Measurements from ENCODE around the gene KLHDC4. TPM values are rescaled to one million over a fixed set of nuclear protein-coding genes. Genes with fewer than 3 reads are reported as not detected.

Gene KLHDC4
- total and polyA plus RNA-seq, 2 of the 4 experiments (the other 2 are of a cell fraction) = 13.6 to 19.0 TPM

GRCh38 chr16:87707714-87708580, 57.8 kb downstream of the KLHDC4 start:
- Histone ChIP-seq H2BK15ac (ENCODE audit: low read depth, low read length) (no peak overlapping the region), H3K23ac (ENCODE audit: low read depth, low read length) (no peak overlapping the region), H3K9me1 (ENCODE audit: insufficient read depth, low read length) (no peaks in the 10 kb centered on the region), H4K20me1 (ENCODE audit: insufficient read depth, low read length) (no peaks in the 10 kb centered on the region), H2BK5ac (ENCODE audit: low read depth, low read length, poor library complexity, severe bottlenecking) (no peak overlapping the region), H3K27me3 (ENCODE audit: control insufficient read depth, insufficient read depth, low read length) (no peaks in the 10 kb centered on the region), H3K4me1 (ENCODE audit: control insufficient read depth, insufficient read depth, low read length) (no peaks in the 10 kb centered on the region), H2AK5ac (ENCODE audit: low read depth, low read length) (no peak overlapping the region), H3K36me3 (ENCODE audit: control insufficient read depth, insufficient read depth, low read length) (peaks cover 23% of the 10 kb centered on the region), H2AFZ (replicated peaks; ENCODE audit: low read length, poor library complexity) (no peak overlapping the region), H2BK20ac (ENCODE audit: low read depth, low read length) (no peak overlapping the region), H3K18ac (ENCODE audit: low read depth, low read length) (no peak overlapping the region), H2BK120ac (ENCODE audit: low read depth, low read length) (no peak overlapping the region), H3K56ac (ENCODE audit: extremely low read depth, insufficient read depth, low read length) (no peak overlapping the region), H2AK9ac (replicated peaks; ENCODE audit: low read depth, low read length, poor library complexity) (no peak overlapping the region), H3K27ac (ENCODE audit: insufficient read depth, low read length) (no peak overlapping the region), H3K4ac (ENCODE audit: low read depth, low read length) (no peak overlapping the region), H3K9me3 (ENCODE audit: control insufficient read depth, insufficient read depth, low read length) (no peaks in the 10 kb centered on the region), H3K4me2 (ENCODE audit: low read depth, low read length) (no peak overlapping the region), H3K14ac (replicated peaks; ENCODE audit: low read depth, low read length) (no peak overlapping the region), H4K91ac (ENCODE audit: insufficient read depth, low read depth, low read length) (no peak overlapping the region), H3K4me3 (ENCODE audit: insufficient read depth, low read depth, low read length) (no peak overlapping the region), H3K79me1 (ENCODE audit: low read depth in 1 of 2, low read length in 2 of 2) (no peaks in the 10 kb centered on the region), H4K8ac (ENCODE audit: low read depth in 2 of 2, low read length in 2 of 2) (no peak overlapping the region), H4K5ac (ENCODE audit: low read depth, low read length) (no peak overlapping the region), H3K9ac (ENCODE audit: low read depth, low read length) (no peak overlapping the region)
- BruUV-seq (replicated peaks) = no TSS peak
- ChIA-PET CTCF (no interaction called here), POLR2A (ENCODE audit: unreplicated experiment) (no interaction called here)
- DNase-seq = no peak
- ATAC-seq (ENCODE audit: low read depth) = no peak
- intact Hi-C loops (cut with micrococcal nuclease) (no loop called here), in situ Hi-C loops (cut with MboI; ENCODE audit: low sequenced_read_pairs) (no loop called here), dilution Hi-C loops (cut with HindIII; ENCODE audit: low sequenced_read_pairs, unreplicated experiment) (no loop called here)
- WGBS, 2 experiments (ENCODE audit: extremely low coverage in 2 of 2, insufficient read length in 1 of 2) = 97% methylated on average over 28 of the region's 45 CpGs; no CpG with 5 or more reads in 1 of the 2 experiments
- TF ChIP-seq RCOR1 (IDR thresholded peaks at IDR 0.05; ENCODE audit: insufficient replicate concordance, low read length) (no peak), CHD1 (IDR thresholded peaks at IDR 0.05; ENCODE audit: low read depth, low read length) (no peak), SMC3 (IDR thresholded peaks at IDR 0.05; ENCODE audit: low read depth, low read length) (no peak), USF2 (IDR thresholded peaks at IDR 0.05; ENCODE audit: low read depth, low read length) (no peak), FOS (IDR thresholded peaks at IDR 0.05; ENCODE audit: low read depth, low read length) (no peak), RAD21 (IDR thresholded peaks at IDR 0.05; ENCODE audit: low read length) (no peak), POLR2A (IDR thresholded peaks at IDR 0.05; ENCODE audit: low read depth, low read length) (no peak), ELK1 (IDR thresholded peaks at IDR 0.05; ENCODE audit: borderline replicate concordance, low read depth, low read length) (no peak), MXI1 (IDR thresholded peaks at IDR 0.05; ENCODE audit: borderline replicate concordance, low read depth, low read length) (no peak), CEBPB (IDR thresholded peaks at IDR 0.05; ENCODE audit: low read depth, low read length) (no peak), RFX5 (IDR thresholded peaks at IDR 0.05; ENCODE audit: low read depth, low read length) (no peak), MAZ (IDR thresholded peaks at IDR 0.05; ENCODE audit: borderline replicate concordance, low read depth, low read length) (no peak), NFE2L2 (IDR thresholded peaks at IDR 0.05; ENCODE audit: low read depth, low read length) (no peak), MAFK (IDR thresholded peaks at IDR 0.05; ENCODE audit: low read depth, low read length) (no peak), CTCF (conservative IDR thresholded peaks at IDR 0.05; ENCODE audit: low read depth, low read length) (no peak)

All from IMR-90 (cell line).